Sciatic nerve (tissue), 2 donors: ENCODE data around the gene EPHB3. TPM values are rescaled to one million over a fixed set of nuclear protein-coding genes. Genes with fewer than 3 reads are reported as not detected.

Experiments used
- ATAC-seq: fragments of 200-7000 bp; cut with Tn5 transposase; one replicate; pipeline ENCODE4 v1.9.1; 2020; ENCODE audit warnings: mild to moderate bottlenecking, moderate library complexity
- DNase-seq: peaks from one replicate; pipeline ENCODE4 v3.0.0-alpha.2; 2020; ENCODE audit warnings: low spot score
- intact Hi-C: fragments of 100-400 bp; cut with DNase I; formaldehyde crosslinking; loops from one replicate; pipeline ENCODE4 v1.14.2; 2022
- total RNA-seq: library from RNA; stranded (reverse); fragmentation: NEBNext Ultra II Directional; extraction: Animal tissue kit (Norgen Biotek cat#: 25700); gene quantifications from one replicate; pipeline ENCODE4 v1.2.1, GENCODE V29; 2021
- donor health status: DM: no; HTN: no; CAD: no.
- donor health status: DM: no; HTN: no; CAD: no.

The EPHB3 gene
- total RNA-seq, 1 donor from 2014 or later, result 15.2 TPM

DNA sequence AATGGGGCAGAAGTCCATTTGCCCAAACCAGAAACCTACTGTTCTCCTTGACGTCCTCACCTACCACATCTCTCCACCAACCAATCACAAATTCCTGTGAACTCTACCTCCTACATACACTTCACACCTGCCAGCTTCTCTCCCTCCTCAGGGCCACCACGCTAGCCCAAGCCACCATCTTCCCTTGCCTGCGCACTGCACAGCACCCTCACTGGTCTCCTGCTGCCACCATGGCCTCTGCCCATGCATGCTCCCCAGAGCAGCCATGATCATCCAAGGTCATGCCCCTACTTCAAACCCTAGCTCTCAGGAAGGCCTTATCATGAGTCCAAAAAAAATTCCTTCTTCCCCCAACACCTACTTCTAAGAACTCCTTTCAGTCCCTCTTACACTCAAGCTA, 1.1 kb upstream of the EPHB3 start:
- intact Hi-C loops, result no loop called here
- no peak for DNase-seq
- no peak for ATAC-seq

- intact Hi-C loops, result no loop called here
- DNase-seq, result peak; percentile 74
Measured at GRCh38 chr3:184561913-184562877, 610 bp downstream of the EPHB3 start.

GRCh38 chr3:184562878-184563560, 1.4 kb downstream of the EPHB3 start:
- peak; percentile 76 for DNase-seq

More at GRCh38 chr3:184561913-184562877, 610 bp downstream of the EPHB3 start:
- ATAC-seq, result peak; percentile 1

GRCh38 chr3:184563561-184563925, 2.0 kb downstream of the EPHB3 start:
- intact Hi-C loops, result no loop called here
- ATAC-seq (no peak), DNase-seq (no peak)

More at GRCh38 chr3:184562878-184563560, 1.4 kb downstream of the EPHB3 start:
- intact Hi-C loops, result no loop called here
- no peak for ATAC-seq

GRCh38 chr3:184563941-184564684, 2.5 kb downstream of the EPHB3 start:
- ATAC-seq (no peak), DNase-seq (no peak)
- intact Hi-C loops, result no loop called here

GRCh38 chr3:184564685-184565385, 3.2 kb downstream of the EPHB3 start:
- no peak for DNase-seq
- no peak for ATAC-seq
- intact Hi-C loops, result loop anchor here (5.0 kb wide), 1 partner anchor 152 kb away; no protein-coding TSS in a partner anchor

GRCh38 chr3:184565421-184566211, 4.0 kb downstream of the EPHB3 start:
- no peak for DNase-seq
- intact Hi-C loops, result loop anchor here (5.0 kb wide), 1 partner anchor 152 kb away; no protein-coding TSS in a partner anchor

GRCh38 chr3:184566441-184567414, 5.1 kb downstream of the EPHB3 start:
- intact Hi-C loops, result loop anchor here (5.0 kb wide), 1 partner anchor 151 kb away; no protein-coding TSS in a partner anchor
- DNase-seq (no peak), ATAC-seq (no peak)

More at GRCh38 chr3:184565421-184566211, 4.0 kb downstream of the EPHB3 start:
- ATAC-seq, result no peak

- intact Hi-C loops, result loop anchor here (5.0 kb wide), 1 partner anchor 149 kb away; no protein-coding TSS in a partner anchor
- peak; percentile 2 for ATAC-seq
- DNase-seq, result no peak
Measured at GRCh38 chr3:184567946-184568559, 6.5 kb downstream of the EPHB3 start.

GRCh38 chr3:184568560-184568923, 7.0 kb downstream of the EPHB3 start:
- no peak for ATAC-seq
- intact Hi-C loops, result loop anchor here (5.0 kb wide), 1 partner anchor 149 kb away; no protein-coding TSS in a partner anchor
- no peak for DNase-seq

- ATAC-seq, result peak; percentile 90
- DNase-seq, result peak; percentile 92
- intact Hi-C loops, result loop anchor here (5.0 kb wide), 1 partner anchor 148 kb away; no protein-coding TSS in a partner anchor
Measured at GRCh38 chr3:184568924-184569829, 7.6 kb downstream of the EPHB3 start.

DNA sequence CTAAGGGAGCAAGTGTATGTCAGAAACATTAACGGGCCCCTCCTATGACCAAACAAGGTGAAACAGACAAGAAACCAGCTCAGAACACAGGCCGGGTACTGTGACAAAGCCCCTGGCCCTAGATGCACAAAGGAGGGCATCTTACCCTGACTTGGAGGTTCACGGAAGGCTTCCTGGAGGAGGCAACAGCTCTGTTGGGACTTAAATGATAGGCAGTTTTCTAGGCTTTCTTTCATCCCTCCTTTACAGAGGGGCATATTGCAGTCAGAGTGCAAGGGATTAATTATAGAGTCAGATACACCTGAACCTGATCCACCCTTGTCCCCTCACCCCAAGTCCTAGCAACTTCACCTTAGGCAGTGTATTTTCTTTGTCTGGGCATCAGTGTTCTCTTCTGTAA, 8.4 kb downstream of the EPHB3 start:
- no peak for ATAC-seq
- intact Hi-C loops, result no loop called here
- no peak for DNase-seq

DNA sequence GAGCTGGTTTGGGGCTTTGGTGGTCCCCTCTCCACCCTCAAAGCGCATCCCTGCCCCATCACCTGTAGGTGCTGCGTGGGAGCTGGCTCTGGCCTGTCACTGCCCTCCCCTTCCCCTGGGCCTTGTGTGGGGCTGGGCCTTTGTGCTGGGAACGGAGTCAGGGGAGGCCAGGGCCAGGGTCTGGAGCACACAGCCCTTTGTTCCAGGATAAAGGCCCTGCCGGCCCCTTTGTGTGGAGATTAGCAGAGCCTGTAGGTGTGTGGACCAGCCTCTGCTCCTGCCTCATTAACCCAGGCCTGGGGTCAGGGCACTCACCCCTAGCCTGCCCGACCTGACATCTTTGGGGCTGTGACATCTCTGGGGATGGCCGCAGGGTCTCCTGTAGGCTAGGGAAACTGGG, 8.9 kb downstream of the EPHB3 start:
- DNase-seq (no peak), ATAC-seq (no peak)
- intact Hi-C loops, result no loop called here

DNA sequence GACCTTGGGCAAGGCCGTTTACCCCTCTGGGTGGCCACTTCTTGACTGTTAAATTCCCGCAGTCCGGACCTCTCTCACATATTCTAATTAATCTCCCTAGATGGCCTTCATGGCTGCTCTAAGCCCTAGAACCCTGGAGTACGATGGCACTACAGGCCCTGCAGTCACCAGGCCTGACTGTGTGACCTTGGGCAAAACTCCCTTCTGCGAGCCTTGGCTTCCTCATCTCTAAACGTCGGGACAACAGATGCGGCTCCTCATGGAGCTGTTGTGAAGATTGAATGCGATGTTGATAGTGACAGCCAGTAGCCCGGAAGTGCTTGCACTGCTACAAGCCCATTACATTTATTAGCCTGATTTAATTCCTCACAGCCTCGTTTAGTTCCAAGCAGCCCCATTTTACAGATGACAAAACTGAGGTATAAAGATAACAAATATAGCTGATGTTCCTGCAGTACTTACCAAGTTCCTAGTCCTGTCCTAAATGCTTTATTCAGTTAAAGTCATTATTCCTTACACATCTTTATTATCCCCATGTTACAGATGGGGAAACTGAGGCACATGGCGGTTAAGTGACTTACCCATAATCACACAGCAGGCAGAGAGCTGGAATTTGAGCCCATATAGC, 10.3 kb downstream of the EPHB3 start:
- intact Hi-C loops, result no loop called here
- ATAC-seq (no peak), DNase-seq (no peak)
